Measurements from ENCODE around the gene STX2. TPM values are rescaled to one million over a fixed set of nuclear protein-coding genes. Genes with fewer than 3 reads are reported as not detected.
A peak's percentile ranks its signal among the peaks of the same experiment; 100 is the strongest.
"Not testable (repeated sequence)": the region's sequence is repeated elsewhere in the genome, so short reads cannot be mapped to it uniquely, and the experiment has no call there.

The STX2 gene
- total RNA-seq, 2 donors from 2014 or later: 18.2 to 20.2 TPM

- Histone ChIP-seq H3K27me3 (ENCODE audit: control insufficient read depth, insufficient read depth, low read length, poor library complexity, severe bottlenecking) (no peaks in the 10 kb centered on the region), H3K4me1 (ENCODE audit: control insufficient read depth, insufficient read depth, low read length) (no peaks in the 10 kb centered on the region), H3K9me3 (ENCODE audit: control insufficient read depth, low read length) (peaks cover 18% of the 10 kb centered on the region), H3K36me3 (ENCODE audit: control insufficient read depth, insufficient read depth, low read length) (no peaks in the 10 kb centered on the region), H3K4me3 (ENCODE audit: low read length) (no peak overlapping the region), H3K9ac (ENCODE audit: extremely low read depth, low read length, poor library complexity, severe bottlenecking) (no peak overlapping the region), H3K27ac (ENCODE audit: low read depth, low read length) (no peak overlapping the region)
- H3K27ac Mint-ChIP-seq: no peak overlapping the region
- no peaks in the 10 kb centered on the region for H3K9me3 Mint-ChIP-seq
- DNase-seq: peak; percentile 90
- 62 to 70% methylated on average over 17 to 29 of the region's 29 CpGs for WGBS, 2 experiments (ENCODE audit: insufficient coverage in 1 of 2, insufficient read length in 1 of 2)
- H3K27me3 Mint-ChIP-seq (ENCODE audit: insufficient read depth): peaks cover 5% of the 10 kb centered on the region
- H3K36me3 Mint-ChIP-seq (ENCODE audit: low read depth): no peaks in the 10 kb centered on the region
- H3K4me1 Mint-ChIP-seq: no peaks in the 10 kb centered on the region
- TF ChIP-seq CTCF (conservative IDR thresholded peaks at IDR 0.05): peak; percentile 79
- no peak overlapping the region for H3K4me3 Mint-ChIP-seq
Measured at GRCh38 chr12:130761537-130762318, 77.3 kb downstream of the STX2 start.

- 92 to 100% methylated on average over 1 to 3 of the region's 3 CpGs for WGBS, 2 experiments (ENCODE audit: insufficient coverage in 1 of 2, insufficient read length in 1 of 2)
- Mint-ChIP-seq H3K9me3 (no peaks in the 10 kb centered on the region), H3K27me3 (ENCODE audit: insufficient read depth) (no peaks in the 10 kb centered on the region), H3K4me3 (no peak overlapping the region), H3K36me3 (ENCODE audit: low read depth) (no peaks in the 10 kb centered on the region), H3K27ac (no peak overlapping the region), H3K4me1 (peaks cover 5% of the 10 kb centered on the region)
- TF ChIP-seq CTCF (conservative IDR thresholded peaks at IDR 0.05): no peak
- H3K27ac ChIP-seq (ENCODE audit: low read depth, low read length): no peak overlapping the region
- H3K27me3 ChIP-seq (ENCODE audit: control insufficient read depth, insufficient read depth, low read length, poor library complexity, severe bottlenecking): no peaks in the 10 kb centered on the region
- H3K36me3 ChIP-seq (ENCODE audit: control insufficient read depth, insufficient read depth, low read length): no peaks in the 10 kb centered on the region
- DNase-seq: no peak
- H3K9ac ChIP-seq (ENCODE audit: extremely low read depth, low read length, poor library complexity, severe bottlenecking): no peak overlapping the region
- H3K9me3 ChIP-seq (ENCODE audit: control insufficient read depth, low read length): peaks cover 7% of the 10 kb centered on the region
- peak overlapping the region; percentile 13 for H3K4me3 ChIP-seq (ENCODE audit: low read length)
- no peaks in the 10 kb centered on the region for H3K4me1 ChIP-seq (ENCODE audit: control insufficient read depth, insufficient read depth, low read length)
Measured at GRCh38 chr12:130754234-130754901, 84.7 kb downstream of the STX2 start.

GRCh38 chr12:130752692-130753230 lies 86.3 kb downstream of the STX2 start:
- Histone ChIP-seq H3K36me3 (ENCODE audit: control insufficient read depth, insufficient read depth, low read length) (no peaks in the 10 kb centered on the region), H3K9me3 (ENCODE audit: control insufficient read depth, low read length) (peaks cover 7% of the 10 kb centered on the region), H3K4me1 (ENCODE audit: control insufficient read depth, insufficient read depth, low read length) (no peaks in the 10 kb centered on the region), H3K4me3 (ENCODE audit: low read length) (no peak overlapping the region), H3K27me3 (ENCODE audit: control insufficient read depth, insufficient read depth, low read length, poor library complexity, severe bottlenecking) (no peaks in the 10 kb centered on the region), H3K9ac (ENCODE audit: extremely low read depth, low read length, poor library complexity, severe bottlenecking) (no peak overlapping the region), H3K27ac (ENCODE audit: low read depth, low read length) (no peak overlapping the region)
- peak; percentile 67 for TF ChIP-seq CTCF (conservative IDR thresholded peaks at IDR 0.05)
- peaks cover 8% of the 10 kb centered on the region for H3K4me1 Mint-ChIP-seq
- H3K27ac Mint-ChIP-seq: no peak overlapping the region
- H3K36me3 Mint-ChIP-seq (ENCODE audit: low read depth): no peaks in the 10 kb centered on the region
- no peaks in the 10 kb centered on the region for H3K27me3 Mint-ChIP-seq (ENCODE audit: insufficient read depth)
- WGBS, 2 experiments (ENCODE audit: insufficient coverage in 1 of 2, insufficient read length in 1 of 2): 57 to 78% methylated on average over 15 to 20 of the region's 20 CpGs
- no peaks in the 10 kb centered on the region for H3K9me3 Mint-ChIP-seq
- DNase-seq: peak; percentile 84
- H3K4me3 Mint-ChIP-seq: no peak overlapping the region

- not testable (repeated sequence) for H3K27ac ChIP-seq (ENCODE audit: low read depth, low read length); H3K9me3 ChIP-seq (ENCODE audit: control insufficient read depth, low read length); H3K27ac Mint-ChIP-seq; H3K4me3 ChIP-seq (ENCODE audit: low read length); H3K9ac ChIP-seq (ENCODE audit: extremely low read depth, low read length, poor library complexity, severe bottlenecking); H3K4me1 ChIP-seq (ENCODE audit: control insufficient read depth, insufficient read depth, low read length); H3K4me3 Mint-ChIP-seq; H3K27me3 Mint-ChIP-seq (ENCODE audit: insufficient read depth); H3K36me3 Mint-ChIP-seq (ENCODE audit: low read depth); H3K36me3 ChIP-seq (ENCODE audit: control insufficient read depth, insufficient read depth, low read length); H3K4me1 Mint-ChIP-seq; H3K27me3 ChIP-seq (ENCODE audit: control insufficient read depth, insufficient read depth, low read length, poor library complexity, severe bottlenecking); DNase-seq; H3K9me3 Mint-ChIP-seq
- 80 to 85% methylated on average over 6 to 11 of the region's 11 CpGs for WGBS, 2 experiments (ENCODE audit: insufficient coverage in 1 of 2, insufficient read length in 1 of 2)
Measured at GRCh38 chr12:130752037-130752436, 87.0 kb downstream of the STX2 start.

All from endodermal cell (in vitro differentiated cells).